Neutrophil (primary cell): ENCODE measurements around the gene NOX5.

Experiments used
- H3K27ac ChIP-seq: fragments of 200-600 bp; sonication (generic); 2 replicates; pipeline ENCODE4 v1.5.1; 2016; ENCODE audit warnings: mild to moderate bottlenecking, moderate library complexity
- H3K27me3 ChIP-seq: fragments of 200-600 bp; sonication (generic); 2 replicates; pipeline ENCODE4 v1.6.0; 2016; ENCODE audit warnings: mild to moderate bottlenecking
- H3K36me3 ChIP-seq: fragments of 200-600 bp; sonication (generic); 2 replicates; pipeline ENCODE4 v1.5.1; 2017
- H3K4me1 ChIP-seq, 2 experiments: fragments of 200-600 bp in 1 of 2; sonication (generic) in 1 of 2; 1 replicate in 1 of 2; 2 replicates in 1 of 2; pipeline versions ENCODE4 v1.5.1 to v1.6.1; 2013 to 2016; ENCODE audit warnings: low read depth in 1 of 2, low read length in 1 of 2, mild to moderate bottlenecking in 1 of 2, moderate library complexity in 1 of 2; ENCODE audit not compliant: control insufficient read depth in 1 of 2, insufficient read depth in 1 of 2
- H3K4me3 ChIP-seq, 2 experiments: fragments of 200-600 bp in 1 of 2; sonication (generic) in 1 of 2; 1 replicate in 1 of 2; 2 replicates in 1 of 2; pipeline ENCODE4 v1.5.1; 2013 to 2016; ENCODE audit warnings: low read depth in 1 of 2, low read length in 1 of 2, mild to moderate bottlenecking in 1 of 2, moderate library complexity in 1 of 2
- H3K9me3 ChIP-seq: fragments of 200-600 bp; sonication (generic); 2 replicates; pipeline ENCODE4 v1.5.1; 2016
- CTCF ChIP-seq: fragments of 200-600 bp; sonication (generic); IDR thresholded peaks from 2 replicates; pipeline ENCODE4 v1.5.1; 2016; ENCODE audit warnings: antibody characterized with exemption

NOX5 gene

GRCh38 chr15:69034352-69034751 lies 19.9 kb downstream of the NOX5 start:
- H3K27ac ChIP-seq: no peak overlapping the region
- H3K4me1 ChIP-seq: peaks cover 6 to 7% of the 10 kb centered on the region in 2 experiments
- H3K36me3 ChIP-seq: no peaks in the 10 kb centered on the region
- H3K27me3 ChIP-seq: peaks cover 36% of the 10 kb centered on the region
- H3K9me3 ChIP-seq: no peaks in the 10 kb centered on the region
- no peak for TF ChIP-seq CTCF
- no peak overlapping the region for H3K4me3 ChIP-seq

GRCh38 chr15:69035205-69035917 lies 20.9 kb downstream of the NOX5 start:
- Histone ChIP-seq H3K4me1 (peaks cover 6 to 7% of the 10 kb centered on the region in 2 experiments), H3K36me3 (no peaks in the 10 kb centered on the region), H3K4me3 (no peak overlapping the region), H3K27ac (no peak overlapping the region), H3K9me3 (no peaks in the 10 kb centered on the region), H3K27me3 (peaks cover 36% of the 10 kb centered on the region)
- no peak for TF ChIP-seq CTCF

- peaks cover 30% of the 10 kb centered on the region for H3K27me3 ChIP-seq
- H3K27ac ChIP-seq: no peak overlapping the region
- no peak for TF ChIP-seq CTCF
- no peaks in the 10 kb centered on the region for H3K9me3 ChIP-seq
- no peak overlapping the region for H3K4me3 ChIP-seq
- H3K4me1 ChIP-seq: peaks cover 6 to 7% of the 10 kb centered on the region in 2 experiments
- no peaks in the 10 kb centered on the region for H3K36me3 ChIP-seq
These were observed 21.4 kb downstream of the NOX5 start for GRCh38 chr15:69035918-69036258.

GRCh38 chr15:69036826-69037225 lies 22.3 kb downstream of the NOX5 start:
- peaks cover 21% of the 10 kb centered on the region for H3K27me3 ChIP-seq

GRCh38 chr15:69037482-69037881 lies 23.0 kb downstream of the NOX5 start:
- Histone ChIP-seq H3K4me3 (no peak overlapping the region), H3K9me3 (no peaks in the 10 kb centered on the region), H3K27ac (no peak overlapping the region), H3K27me3 (peaks cover 14% of the 10 kb centered on the region), H3K4me1 (no peaks in the 10 kb centered on the region), H3K36me3 (no peaks in the 10 kb centered on the region)
- TF ChIP-seq CTCF: no peak

More at GRCh38 chr15:69036826-69037225, 22.3 kb downstream of the NOX5 start:
- Histone ChIP-seq H3K27ac (no peak overlapping the region), H3K4me3 (no peak overlapping the region), H3K4me1 (peaks cover 1 to 2% of the 10 kb centered on the region in 2 experiments), H3K36me3 (no peaks in the 10 kb centered on the region), H3K9me3 (no peaks in the 10 kb centered on the region)
- no peak for TF ChIP-seq CTCF
